ENCODE data around the gene THSD8.

Gene THSD8

DNA sequence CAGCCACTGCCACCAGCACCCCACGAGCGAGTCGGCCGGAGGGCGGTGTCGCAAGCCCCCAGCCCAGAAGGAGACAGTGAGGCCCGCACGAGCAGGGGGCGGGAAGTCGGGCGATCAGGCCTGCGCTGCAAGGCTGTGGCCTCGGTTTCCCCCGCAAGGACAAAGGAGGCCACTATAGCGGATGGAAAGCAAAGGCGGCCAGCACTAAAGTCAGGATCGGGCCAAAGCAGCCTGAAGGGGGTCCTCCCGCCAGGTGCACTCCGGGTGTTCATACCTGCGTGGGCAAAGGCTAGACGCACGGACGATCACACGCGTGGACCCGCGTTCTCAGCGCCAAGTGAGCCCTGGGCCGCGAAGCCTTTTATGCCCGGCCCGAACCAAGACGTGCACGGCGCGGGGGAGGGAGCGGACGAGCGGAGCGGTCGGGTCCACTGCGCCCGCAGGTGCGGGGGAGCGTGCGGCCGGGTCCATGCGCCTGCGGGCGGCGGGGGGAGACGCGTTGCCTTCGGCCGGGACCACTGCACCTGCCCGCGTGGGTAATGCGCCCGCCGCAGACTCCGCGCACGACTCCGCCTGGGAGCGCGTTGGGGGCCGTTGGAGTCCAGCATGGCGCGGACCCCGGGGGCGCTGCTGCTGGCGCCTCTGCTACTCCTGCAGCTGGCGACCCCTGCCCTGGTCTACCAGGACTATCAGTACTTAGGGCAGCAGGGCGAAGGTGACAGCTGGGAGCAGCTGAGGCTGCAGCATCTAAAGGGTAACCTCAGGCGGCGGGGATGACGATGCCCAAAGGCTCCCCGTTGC, at the start of gene THSD8, which contains the start of gene PRDX2:
Gene THSD8 (plus strand): TSS at position 604 of the 801 bp plus-strand sequence. CDS start 3 bp downstream, at position 607.
Gene PRDX2 (minus strand): TSS at position 335 of the 801 bp plus-strand sequence. CDS start 539 bp downstream, outside the sequence.
- peak within 1 kb of the TSS; percentile 48 to 75 (median 68) for H3K4me3 ChIP-seq
- peak within 1 kb of the TSS in 20 of 21 experiments; percentile 37 to 88 (median 81) for H3K27ac ChIP-seq

DNA sequence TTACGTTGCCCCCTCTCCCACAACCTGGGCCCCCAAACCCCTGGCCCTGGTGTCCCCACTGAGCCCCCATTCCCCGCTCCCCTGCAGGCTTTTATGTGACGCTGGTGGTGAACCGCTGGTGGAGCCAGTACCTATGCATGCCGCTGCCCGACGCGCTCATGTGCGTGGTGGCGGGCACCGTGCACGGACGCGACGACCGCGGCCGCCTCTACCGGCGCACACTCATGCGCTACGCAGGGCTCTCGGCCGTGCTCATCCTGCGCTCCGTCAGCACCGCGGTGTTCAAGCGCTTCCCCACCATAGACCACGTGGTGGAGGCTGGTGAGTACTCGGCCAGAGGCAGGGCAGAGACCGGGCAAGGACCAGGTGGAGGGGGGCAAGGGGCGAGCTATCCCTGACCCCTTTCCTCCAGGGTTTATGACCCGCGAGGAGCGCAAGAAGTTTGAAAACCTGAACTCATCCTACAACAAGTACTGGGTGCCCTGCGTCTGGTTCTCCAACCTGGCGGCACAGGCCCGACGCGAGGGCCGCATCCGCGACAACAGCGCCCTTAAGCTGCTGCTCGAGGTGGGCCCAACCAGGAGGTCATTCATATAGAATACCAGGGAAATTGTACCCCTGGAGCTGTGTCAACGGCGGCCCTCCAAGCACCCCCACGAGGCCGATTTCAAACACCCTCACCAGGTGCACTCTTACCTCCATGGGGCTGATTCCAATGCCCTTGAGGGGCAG, 47.2 kb upstream of the THSD8 start:
- Histone ChIP-seq H3K4me3 (no peak overlapping the region), H3K27ac (peak overlapping the region in 1 of 21 experiments; percentile 9)

DNA sequence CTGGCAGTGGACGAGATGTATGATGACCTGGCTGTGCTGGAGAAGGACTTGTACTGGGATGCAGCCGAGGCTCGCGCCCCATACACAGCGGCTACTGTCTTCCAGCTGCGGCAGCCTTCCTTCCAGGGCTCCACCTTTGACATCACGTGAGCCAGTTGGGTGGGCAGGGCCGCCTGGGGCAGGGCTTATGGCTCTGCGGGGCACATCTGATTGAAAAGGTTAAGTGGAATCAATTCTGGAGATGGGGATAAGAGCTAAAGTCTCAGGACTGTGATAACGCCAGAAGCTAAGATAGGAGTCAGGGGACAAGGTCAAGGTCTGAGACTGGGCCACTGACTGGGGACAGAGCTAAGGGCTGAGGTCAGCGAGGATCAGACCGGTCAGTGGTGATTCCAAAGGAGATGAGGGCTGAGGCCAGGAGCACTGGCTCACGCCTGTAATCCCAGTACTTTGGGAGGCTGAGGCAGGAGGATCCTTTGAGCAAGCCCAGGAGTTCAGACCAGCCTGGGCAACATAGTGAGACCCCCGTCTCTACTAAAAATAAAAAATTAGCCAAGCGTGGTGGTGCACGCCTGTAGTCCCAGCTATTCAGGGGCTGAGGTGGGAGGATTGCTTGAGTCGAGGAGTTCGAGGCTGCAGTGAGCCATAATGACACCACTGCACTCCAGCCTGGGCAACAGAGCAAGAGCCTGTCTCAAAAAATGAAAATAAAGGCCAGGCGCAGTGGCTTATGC, 45.6 kb upstream of the THSD8 start:
- Histone ChIP-seq H3K4me3 (no peak overlapping the region), H3K27ac (no peak overlapping the region)

DNA sequence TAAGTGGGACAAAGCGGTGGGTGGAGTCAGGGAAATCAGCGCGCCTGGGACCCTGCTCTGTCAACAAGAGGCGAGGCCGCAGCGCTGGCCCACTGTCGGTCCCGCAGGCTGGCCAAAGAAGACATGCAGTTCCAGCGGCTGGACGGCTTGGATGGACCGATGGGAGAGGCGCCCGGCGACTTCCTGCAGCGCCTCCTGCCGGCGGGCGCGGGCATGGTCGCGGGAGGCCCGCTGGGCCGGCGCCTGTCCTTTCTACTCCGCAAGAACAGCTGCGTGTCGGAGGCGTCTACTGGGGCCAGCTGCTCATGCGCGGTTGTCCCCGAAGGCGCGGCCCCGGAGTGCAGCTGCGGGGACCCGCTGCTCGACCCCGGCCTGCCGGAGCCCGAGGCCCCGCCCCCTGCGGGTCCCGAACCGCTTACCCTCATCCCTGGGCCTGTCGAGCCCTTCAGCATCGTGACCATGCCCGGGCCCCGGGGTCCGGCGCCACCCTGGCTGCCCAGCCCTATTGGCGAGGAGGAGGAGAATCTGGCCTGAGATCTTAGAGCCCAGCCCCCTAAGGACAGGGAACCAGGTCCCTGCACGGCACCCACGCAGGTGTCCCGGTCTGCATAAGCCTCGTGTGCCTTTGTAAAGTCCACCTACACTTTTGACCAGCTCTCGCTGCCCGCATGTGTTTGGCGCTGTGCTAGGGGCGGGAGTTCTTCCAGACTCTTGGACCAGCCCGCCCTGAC, 44.2 kb upstream of the THSD8 start:
- peak overlapping the region in 5 of 7 experiments; percentile 7 to 32 (median 18) for H3K4me3 ChIP-seq
- H3K27ac ChIP-seq = peak overlapping the region in 3 of 21 experiments; percentile 13 to 73 (median 59)

DNA sequence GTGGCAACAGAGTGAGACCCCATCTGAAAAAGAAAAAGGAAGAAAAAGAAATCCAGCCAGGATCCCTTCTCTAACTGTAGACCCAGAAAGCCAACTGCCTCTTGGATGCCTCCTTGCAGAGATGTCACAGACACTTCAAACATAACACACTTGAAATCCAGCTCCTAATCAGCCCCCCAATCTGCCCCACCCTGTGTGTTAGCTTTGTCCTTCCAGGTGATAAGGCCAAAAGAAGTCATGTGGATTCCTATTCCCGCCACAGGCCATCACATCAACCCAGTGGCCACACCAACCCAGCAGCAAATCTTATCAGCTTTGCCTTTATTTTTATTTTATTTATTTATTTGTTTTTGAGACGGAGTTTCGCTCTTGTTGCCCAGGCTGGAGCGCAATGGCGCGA, 42.2 kb upstream of the THSD8 start:
- H3K4me3 ChIP-seq = no peak overlapping the region
- no peak overlapping the region for H3K27ac ChIP-seq

DNA sequence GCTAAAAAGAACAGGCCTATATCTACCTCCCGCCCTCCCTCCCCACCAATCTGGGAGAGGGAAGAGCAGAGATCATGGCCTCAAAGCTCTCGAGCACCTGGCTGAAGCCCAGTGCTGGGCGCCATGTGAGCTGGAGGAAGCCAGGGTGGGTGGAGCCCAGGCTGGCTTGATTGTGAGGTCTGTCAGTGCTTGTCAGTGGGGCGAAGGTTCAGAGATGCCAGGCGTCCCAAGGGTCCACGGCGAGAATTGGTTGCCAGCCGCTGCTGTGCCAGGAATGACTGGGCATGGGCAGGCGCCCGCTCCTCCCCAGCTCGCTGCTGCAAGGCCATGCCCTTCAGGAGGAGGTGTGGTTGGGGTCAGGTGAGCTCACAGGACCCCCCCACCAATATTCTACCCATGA, 38.8 kb upstream of the THSD8 start:
- Histone ChIP-seq H3K4me3 (no peak overlapping the region), H3K27ac (no peak overlapping the region)

DNA sequence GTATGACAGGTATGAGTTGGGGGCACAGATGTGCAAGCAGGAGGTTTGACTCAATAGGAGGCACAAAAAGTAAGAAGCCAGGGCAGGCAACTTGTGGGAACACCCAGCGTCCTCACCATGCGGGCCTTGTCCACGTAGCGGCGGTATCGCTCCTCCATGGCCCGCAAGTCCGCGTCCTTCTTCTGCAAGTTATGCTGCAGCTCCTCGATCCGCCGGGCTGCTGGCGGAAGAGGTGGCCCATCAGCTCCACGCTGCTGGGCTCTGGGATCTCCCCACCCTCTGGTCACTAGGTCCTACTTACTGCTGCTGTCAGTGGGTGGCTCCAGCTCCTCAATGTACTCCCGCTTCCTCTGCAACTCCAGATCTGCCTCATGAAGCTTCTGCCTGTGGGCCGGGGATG, 37.2 kb upstream of the THSD8 start:
- Histone ChIP-seq H3K27ac (no peak overlapping the region), H3K4me3 (no peak overlapping the region)

DNA sequence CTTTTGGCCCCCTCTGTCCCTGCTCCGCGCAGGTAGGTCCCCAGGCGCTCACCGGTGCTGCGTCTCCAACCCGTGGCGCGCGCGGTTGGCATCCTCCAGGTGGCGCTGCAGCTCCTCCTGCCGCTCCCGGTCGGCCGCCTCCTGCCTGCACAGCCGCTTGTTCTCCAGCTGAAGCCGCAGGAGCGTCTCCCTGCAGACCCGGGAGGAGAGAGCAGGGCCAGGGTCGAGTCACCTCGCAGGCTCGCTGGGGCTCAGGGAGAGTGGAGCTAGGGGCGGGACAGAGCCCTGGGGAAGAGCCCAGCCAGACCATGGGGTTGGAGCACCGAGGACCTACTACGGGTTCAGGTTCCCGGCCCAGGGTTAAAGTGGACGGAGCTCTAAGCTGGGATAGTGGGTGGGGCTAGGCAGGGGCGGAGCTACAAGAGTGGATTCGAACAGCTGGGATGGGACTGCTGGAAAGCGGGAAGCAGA, 35.8 kb upstream of the THSD8 start:
- Histone ChIP-seq H3K4me3 (peak overlapping the region in 6 of 7 experiments; percentile 7 to 40 (median 34)), H3K27ac (peak overlapping the region in 3 of 21 experiments; percentile 27 to 37 (median 33))

DNA sequence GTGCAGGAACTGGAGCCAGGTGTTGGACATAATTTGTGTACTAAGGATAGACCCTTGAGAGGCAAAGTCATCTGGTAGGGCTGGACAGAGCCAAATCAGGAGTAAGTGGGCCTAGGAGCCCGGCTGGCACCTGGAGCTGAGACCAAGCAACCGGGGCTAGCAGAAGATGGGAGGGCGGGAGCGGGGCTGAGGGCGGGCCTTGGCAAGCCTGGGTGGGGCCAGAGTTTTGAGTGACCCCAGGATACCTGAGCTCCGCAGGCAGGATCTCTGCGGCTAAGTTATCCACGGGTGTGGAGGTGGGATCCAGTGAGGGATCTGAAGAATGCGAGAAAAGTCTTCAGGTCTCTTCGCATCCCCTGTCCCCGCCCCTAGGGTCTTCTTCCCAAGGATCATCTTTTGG, 34.7 kb upstream of the THSD8 start:
- no peak overlapping the region for H3K4me3 ChIP-seq
- H3K27ac ChIP-seq = no peak overlapping the region

DNA sequence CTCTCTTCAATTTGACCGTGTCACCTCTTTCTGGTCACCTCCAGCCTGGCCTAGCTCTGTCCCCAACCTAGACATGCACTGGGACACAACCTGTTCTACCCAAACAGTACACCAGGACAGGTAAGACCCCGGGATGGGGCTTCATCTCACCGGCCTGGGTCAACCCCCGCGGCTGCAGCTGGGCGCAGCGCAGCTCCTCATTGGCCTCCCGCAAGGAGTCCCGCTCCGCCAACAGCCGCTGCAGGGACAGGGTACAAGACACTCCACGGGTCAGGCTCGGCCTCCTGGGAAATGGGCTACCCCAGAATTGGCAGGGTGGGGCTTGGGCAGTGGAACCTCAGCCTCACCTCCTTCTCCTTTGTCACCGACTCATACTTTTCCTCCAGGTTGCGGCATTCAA, 34.2 kb upstream of the THSD8 start:
- H3K4me3 ChIP-seq = no peak overlapping the region
- H3K27ac ChIP-seq = no peak overlapping the region

DNA sequence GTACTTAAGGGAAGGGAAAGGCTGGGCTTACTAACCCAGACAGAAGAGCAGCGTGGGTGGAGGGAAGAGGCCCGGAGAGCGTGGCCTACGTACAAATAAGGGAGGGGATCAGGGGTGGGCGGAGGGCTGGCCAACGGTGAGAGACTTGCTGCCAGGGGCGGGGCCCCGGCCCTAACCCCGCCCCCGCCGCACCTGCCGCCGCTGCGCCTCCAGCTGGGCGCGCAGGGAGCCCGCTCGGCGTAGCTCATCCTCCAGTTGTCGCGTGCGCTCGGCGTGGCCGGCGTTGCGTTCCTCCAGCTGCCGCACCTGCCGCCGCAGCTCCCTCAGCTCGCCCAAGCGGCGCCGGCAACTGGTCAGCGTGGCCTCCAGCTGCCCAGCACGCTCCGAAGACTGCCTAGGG, 32.2 kb upstream of the THSD8 start:
- peak overlapping the region in 2 of 21 experiments; percentile 0 to 16 for H3K27ac ChIP-seq
- H3K4me3 ChIP-seq = no peak overlapping the region

DNA sequence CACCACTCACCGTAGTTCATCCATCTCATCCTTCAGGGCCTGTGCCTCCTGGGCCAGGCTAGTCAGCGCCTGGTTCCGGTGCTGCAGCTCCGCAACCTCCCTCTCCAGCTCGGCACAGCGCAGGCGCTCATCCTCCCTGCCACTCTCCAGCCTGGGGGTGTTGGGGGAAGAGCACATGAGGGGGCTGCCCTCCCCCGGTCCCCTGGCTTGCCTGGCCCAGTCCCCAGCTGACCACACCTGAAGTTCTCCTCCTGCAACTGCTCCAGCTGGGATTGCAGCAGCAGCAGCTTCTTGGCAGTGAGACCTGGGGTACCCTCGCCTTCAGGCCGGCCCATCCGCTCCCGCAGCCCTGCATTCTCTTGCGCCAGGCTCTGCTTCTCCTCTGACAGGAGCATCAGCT, 30.9 kb upstream of the THSD8 start:
- no peak overlapping the region for H3K4me3 ChIP-seq
- H3K27ac ChIP-seq = no peak overlapping the region

DNA sequence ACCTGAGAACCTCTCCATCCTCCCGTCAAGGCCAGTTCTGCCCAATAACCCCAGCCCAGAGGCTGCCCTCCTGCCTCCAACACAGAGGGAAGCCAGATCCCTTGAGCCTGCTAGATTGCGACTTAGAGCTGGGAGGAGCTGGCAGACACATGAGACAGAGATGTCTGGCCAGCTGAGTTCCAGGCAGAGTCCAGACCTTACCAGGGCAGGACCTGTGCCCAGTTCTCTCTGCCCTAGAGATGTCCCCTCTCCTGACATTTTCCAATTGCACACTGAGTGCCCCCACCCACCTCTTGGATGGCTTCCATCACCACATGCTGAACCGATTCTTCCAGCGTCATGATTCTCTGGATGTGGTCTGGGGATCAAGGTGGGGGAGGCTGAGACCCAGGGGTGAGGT, 29.5 kb upstream of the THSD8 start:
- Histone ChIP-seq H3K27ac (peak overlapping the region in 2 of 21 experiments; percentile 37 to 47), H3K4me3 (no peak overlapping the region)

DNA sequence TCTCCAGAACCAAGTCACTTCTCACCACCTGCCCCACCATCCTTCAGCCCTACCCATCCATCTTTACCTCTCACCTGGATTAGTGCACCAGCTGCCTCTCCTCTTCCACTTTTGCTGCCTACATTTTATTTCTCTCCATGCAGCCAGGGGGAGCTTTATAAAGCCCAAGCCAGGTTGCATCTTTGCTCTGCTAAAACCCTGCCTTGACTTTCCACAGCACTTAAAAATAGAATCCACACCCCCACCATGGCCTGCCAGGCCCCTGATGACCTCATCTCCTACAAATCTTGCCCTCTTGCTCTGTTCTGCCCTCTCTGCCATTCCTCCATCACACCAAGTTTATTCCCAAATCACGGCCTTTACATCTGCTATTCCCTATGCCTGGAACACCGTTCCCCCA, 28.3 kb upstream of the THSD8 start:
- Histone ChIP-seq H3K27ac (peak overlapping the region in 1 of 21 experiments; percentile 94), H3K4me3 (no peak overlapping the region)

DNA sequence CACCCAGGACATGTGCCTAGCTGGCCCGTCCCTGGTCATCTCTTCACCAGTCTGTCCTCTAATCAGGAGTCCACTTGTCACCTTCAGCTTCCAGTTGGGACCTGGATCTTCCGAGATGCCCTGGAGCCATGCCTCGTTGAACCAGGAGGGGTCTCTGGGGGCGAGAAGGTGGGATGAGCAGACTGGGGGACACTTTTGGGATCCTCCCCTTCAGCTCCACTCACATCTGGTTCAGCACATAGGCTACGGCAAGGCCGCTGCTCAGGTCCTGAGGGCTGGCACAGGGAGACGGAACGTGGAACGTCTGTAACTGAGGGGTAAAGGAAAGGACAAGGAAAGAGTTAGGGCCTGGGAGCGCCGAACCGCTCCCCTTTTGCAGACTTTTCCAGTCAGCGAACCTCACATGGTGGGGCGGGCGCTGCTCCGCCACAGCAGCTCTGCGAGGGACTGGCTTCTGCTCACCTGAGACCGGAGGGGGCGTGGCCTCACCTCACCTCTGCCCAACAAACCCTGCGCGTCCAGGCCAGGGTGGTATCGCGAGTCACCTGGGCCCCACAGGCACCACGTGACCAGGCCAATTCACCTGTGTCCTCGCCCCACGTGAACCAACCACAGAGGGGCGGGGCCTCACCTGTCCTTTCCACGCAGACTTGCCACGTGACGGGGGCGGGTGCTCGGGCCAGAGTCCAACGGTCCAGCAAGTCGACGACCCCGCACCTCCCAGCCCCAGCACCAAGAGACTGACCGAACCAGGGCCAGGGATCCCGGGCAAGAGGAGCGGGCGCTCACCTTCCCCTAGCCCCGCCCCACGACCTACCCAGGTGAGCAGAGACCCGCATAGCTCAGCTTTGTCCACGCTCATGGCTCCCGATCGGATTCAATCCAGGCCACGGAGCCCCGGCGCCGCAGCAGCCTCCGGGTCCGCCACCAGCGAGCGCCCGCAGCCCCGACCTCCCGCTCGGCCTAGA, 27.0 kb upstream of the THSD8 start, which contains the start of gene HOOK2:
Gene HOOK2 (minus strand): TSS at position 965 of the 968 bp plus-strand sequence. CDS start 103 bp downstream, at position 862.
- peak within 1 kb of the TSS; percentile 61 to 75 (median 68) for H3K4me3 ChIP-seq
- H3K27ac ChIP-seq = peak within 1 kb of the TSS in 20 of 21 experiments; percentile 69 to 96 (median 86)

DNA sequence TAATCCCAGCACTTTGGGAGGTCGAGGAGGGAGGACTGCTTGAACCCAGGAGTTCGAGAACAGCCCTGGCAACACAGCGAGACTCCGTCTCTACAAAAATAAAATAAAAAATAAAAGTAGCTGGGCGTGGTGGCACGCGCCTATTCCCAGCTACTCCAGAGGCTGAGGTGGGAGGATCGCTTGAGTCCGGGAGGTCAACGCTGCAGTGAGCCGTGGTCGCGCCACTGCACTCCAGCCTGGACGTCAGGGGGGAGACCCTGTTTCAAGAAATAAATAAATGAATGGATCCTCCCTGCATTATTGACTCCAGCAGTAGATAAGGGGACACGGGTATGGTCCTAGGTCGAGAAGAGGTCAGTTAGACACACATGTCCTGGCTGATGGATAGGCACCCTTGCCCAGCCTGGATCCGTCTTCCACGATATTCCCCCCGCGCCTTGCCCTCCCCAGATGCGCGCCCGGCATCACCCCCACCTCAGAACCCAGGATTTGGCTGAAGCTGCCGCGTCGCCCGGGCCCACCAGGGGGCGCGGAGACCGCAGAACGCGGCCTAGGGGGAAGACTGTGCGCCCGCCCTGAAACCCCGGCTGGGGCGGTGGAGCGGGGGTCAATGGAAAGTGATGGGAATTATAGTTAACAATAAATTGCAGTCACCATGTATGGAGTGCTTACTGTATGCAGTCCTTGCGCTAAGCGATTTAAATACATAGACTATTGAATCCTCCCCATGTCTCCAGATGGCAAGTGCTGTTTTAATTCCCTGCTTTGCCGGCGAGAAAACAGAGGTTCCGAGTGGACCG, 24.5 kb upstream of the THSD8 start:
- peak overlapping the region; percentile 71 to 99 (median 96) for H3K27ac ChIP-seq
- peak overlapping the region; percentile 39 to 60 (median 53) for H3K4me3 ChIP-seq
